ENCODE measurements around the gene SCARF2.

DNA sequence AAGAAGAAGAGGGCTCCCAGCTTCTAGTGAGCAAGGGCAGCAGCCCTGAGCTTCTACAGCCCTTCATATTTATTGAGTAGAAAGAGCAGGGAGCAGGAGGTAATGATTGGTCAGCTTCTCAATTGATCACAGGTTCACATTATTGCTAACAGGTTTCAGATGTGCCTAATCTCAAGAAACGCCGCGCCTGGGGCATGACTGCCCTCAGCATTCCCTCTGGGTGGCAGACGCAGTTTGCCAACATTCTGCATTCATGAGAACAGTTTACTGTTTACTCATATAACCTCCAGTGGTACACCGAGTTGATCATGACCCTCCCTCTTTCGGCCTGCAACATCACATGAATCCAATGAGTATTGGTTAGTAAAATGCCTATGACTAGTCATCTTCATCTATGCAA, 48.3 kb downstream of the SCARF2 start:
- TF ChIP-seq CTCF (IDR thresholded peaks at IDR 0.05; ENCODE audit: low read depth, low read length) (no peak), EZH2phosphoT487 (IDR thresholded peaks at IDR 0.05; ENCODE audit: low read depth) (no peak)

Data from OCI-LY3 (cell line).